Pancreas (tissue), 10 donors: ENCODE measurements around the gene AK8. TPM values are rescaled to one million over a fixed set of nuclear protein-coding genes. Genes with fewer than 3 reads are reported as not detected.

Experiments
- ATAC-seq, 4 donors: fragments of 200-7000 bp; cut with Tn5 transposase; one replicate each; pipeline versions ENCODE4 v1.8.0 to v1.9.1; 2020; ENCODE audit warnings: mild to moderate bottlenecking in 4 of 4, moderate library complexity in 4 of 4
- DNase-seq, 6 donors: peaks; one replicate each; pipeline ENCODE4 v3.0.0-alpha.2; 2020
- FAIRE-seq: peaks from 2 replicates; lab custom pipeline; 2012; peaks lifted over from hg19 to GRCh38; lab: Jason Lieb, UNC
- H3K27ac ChIP-seq, 4 donors: fragments of 200-600 bp; sonication (generic); 1 replicate in 3 of 4; 2 replicates in 1 of 4; pipeline versions ENCODE4 v1.5.0 to v1.8.0; 2020
- H3K27me3 ChIP-seq, 4 donors: fragments of 200-600 bp; one replicate each; pipeline ENCODE4 v1.8.0; 2021
- H3K36me3 ChIP-seq, 3 donors: fragments of 200-600 bp; sonication (generic) in 1 of 3; one replicate each; pipeline versions ENCODE4 v1.5.0 to v1.8.0; 2020 to 2021
- H3K4me1 ChIP-seq, 3 donors: fragments of 200-600 bp; one replicate each; pipeline ENCODE4 v1.8.0; 2021
- H3K4me3 ChIP-seq, 4 donors: fragments of 200-600 bp; sonication (generic) in 2 of 4; one replicate each; pipeline versions ENCODE4 v1.5.0 to v1.8.0; 2020 to 2021
- H3K9me3 ChIP-seq, 4 donors: fragments of 200-600 bp; one replicate each; pipeline ENCODE4 v1.8.0; 2021
- WGBS, 2 donors: extraction: QIAGEN DNeasy Blood & Tissue Kit; methylation state at CpG; one replicate each; pipeline ENCODE4 v1.1.7; 2013; 5-methylcytosine and 5-hydroxymethylcytosine counted together
- intact Hi-C, 3 donors: fragments of 100-400 bp; cut with DNase I; formaldehyde crosslinking; loops; one replicate each; pipeline versions ENCODE4 v1.11.1 to v1.14.2; 2022
- polyA plus RNA-seq, 2 donors: library from polyadenylated mRNA; stranded (reverse); fragments of 200-250 nt; gene quantifications; one replicate each; pipeline ENCODE4 v1.2.3, GENCODE V29; 2013
- total RNA-seq, 6 donors: library from RNA; stranded (reverse); fragmentation: NEBNext Ultra II Directional in 4 of 6; extraction: Animal tissue kit (Norgen Biotek cat#: 25700) in 4 of 6; gene quantifications; one replicate each; pipeline versions ENCODE4 v1.2.1 to v1.2.4, GENCODE V29; 2021 to 2023
- TF ChIP-seq, protein P1 (sequence below), 4 donors: fragments of 200-600 bp; sonication (generic) in 3 of 4; IDR thresholded peaks; one replicate each; pipeline versions ENCODE4 v1.5.0 to v1.8.0; 2021; ENCODE audit warnings: antibody characterized with exemption in 4 of 4
- donor health status: healthy with polysubstance abuse.
- donor health status: DM: no; HTN: no; CAD: no; lungs with moderate emphysema.
- donor health status: DM: no; HTN: no; CAD: no.
- donor health status: control.
- donor health status: control.
- donor health status: Bipolar disorder and iron deficiency.
- donor health status: DM: yes; HTN: yes; CAD: no.
- donor health status: DM: no; HTN: no; CAD: no.
- donor health status: DM: no; HTN: no; CAD: no.
- donor health status: DM: yes; HTN: yes; CAD: no.

The AK8 gene, protein sequence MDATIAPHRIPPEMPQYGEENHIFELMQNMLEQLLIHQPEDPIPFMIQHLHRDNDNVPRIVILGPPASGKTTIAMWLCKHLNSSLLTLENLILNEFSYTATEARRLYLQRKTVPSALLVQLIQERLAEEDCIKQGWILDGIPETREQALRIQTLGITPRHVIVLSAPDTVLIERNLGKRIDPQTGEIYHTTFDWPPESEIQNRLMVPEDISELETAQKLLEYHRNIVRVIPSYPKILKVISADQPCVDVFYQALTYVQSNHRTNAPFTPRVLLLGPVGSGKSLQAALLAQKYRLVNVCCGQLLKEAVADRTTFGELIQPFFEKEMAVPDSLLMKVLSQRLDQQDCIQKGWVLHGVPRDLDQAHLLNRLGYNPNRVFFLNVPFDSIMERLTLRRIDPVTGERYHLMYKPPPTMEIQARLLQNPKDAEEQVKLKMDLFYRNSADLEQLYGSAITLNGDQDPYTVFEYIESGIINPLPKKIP
- total RNA-seq (under 1 TPM; 0.19 to 0.83 (median 0.67) TPM), polyA plus RNA-seq (1 to 10 TPM in 1 of 2 donors, under 1 TPM in 1; 0.53 to 1.0 TPM)

DNA sequence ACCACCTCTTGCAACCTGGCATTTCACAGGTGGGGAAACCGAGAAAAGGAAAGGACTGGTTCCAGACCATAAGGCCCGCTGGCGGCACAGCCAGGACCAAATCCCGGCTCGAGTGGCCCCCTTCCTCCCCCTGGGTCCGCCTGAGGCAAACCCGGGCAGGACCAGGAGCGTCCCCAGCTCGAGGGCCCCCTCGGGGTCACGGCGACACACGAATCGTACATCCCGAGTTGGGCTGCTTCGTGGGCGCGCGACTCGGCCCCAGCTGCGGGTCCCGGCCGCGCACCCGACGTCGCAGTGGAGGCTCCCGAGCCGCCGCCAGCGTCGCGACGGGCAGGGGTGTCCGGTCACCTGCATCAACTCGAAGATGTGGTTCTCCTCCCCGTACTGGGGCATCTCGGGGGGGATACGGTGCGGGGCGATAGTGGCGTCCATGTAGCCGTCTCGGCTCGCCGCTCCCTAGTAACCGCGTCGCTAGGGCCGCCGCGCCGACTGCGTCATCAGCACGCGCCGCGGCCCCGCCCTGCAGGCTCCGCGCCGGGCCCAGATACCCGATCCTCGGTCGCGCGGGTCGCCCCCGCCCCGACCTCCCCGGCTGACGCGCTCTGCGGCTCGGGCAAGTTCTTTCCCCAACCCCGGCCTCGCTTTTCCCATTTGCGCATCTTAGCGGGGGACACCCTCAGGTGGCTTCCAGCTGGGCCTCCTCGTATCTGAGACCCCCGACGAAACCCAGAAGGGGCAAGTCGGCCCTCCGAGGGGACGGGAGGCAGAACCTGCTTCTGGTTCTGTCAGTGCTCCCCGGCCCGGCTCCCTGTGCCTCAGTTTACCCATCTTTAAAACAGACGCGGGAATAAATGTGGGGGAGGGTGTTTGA lies at the start of gene AK8:
Gene AK8, minus strand, starts transcription at position 461 of the 871 bp plus-strand sequence. Its CDS starts 29 bp downstream, at position 432.
- peak; percentile 93 to 96 (median 95) for ATAC-seq
- FAIRE-seq: no peak
- Histone ChIP-seq H3K4me1 (peaks cover 0 to 4% (median 0%) of the 10 kb centered on the region in 3 donors), H3K4me3 (peak within 1 kb of the TSS; percentile 54 to 99 (median 76)), H3K27ac (peak within 1 kb of the TSS in 3 of 4 donors; percentile 27 to 51 (median 38)), H3K36me3 (no peaks in the 10 kb centered on the region), H3K27me3 (no peaks in the 10 kb centered on the region), H3K9me3 (no peaks in the 10 kb centered on the region)
- TF ChIP-seq, protein P1, sequence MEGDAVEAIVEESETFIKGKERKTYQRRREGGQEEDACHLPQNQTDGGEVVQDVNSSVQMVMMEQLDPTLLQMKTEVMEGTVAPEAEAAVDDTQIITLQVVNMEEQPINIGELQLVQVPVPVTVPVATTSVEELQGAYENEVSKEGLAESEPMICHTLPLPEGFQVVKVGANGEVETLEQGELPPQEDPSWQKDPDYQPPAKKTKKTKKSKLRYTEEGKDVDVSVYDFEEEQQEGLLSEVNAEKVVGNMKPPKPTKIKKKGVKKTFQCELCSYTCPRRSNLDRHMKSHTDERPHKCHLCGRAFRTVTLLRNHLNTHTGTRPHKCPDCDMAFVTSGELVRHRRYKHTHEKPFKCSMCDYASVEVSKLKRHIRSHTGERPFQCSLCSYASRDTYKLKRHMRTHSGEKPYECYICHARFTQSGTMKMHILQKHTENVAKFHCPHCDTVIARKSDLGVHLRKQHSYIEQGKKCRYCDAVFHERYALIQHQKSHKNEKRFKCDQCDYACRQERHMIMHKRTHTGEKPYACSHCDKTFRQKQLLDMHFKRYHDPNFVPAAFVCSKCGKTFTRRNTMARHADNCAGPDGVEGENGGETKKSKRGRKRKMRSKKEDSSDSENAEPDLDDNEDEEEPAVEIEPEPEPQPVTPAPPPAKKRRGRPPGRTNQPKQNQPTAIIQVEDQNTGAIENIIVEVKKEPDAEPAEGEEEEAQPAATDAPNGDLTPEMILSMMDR (IDR thresholded peaks at IDR 0.05): no peak
- WGBS, 2 donors: 0 to 1% methylated on average over 88 to 89 of the region's 89 CpGs
- peak; percentile 34 to 91 (median 78) for DNase-seq
- intact Hi-C loops: no loop called here

DNA sequence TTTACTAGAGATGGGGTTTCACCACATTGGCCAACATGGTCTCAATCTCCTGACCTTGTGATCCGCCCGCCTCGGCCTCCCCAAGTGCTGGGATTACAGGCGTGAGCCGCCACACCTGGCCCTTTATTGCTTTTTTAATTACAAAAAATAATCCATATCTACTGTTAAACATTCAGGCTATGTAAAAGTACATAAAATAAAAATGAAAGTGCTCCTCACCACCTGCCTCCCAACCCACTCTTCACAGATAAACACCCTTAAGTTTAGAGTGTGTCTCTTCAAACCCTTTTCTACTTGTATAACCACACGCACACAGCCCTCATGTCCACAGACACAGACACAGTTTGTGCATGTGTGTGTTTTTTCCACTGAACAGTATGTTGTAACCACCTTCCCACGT lies 49.6 kb upstream of the AK8 start:
- intact Hi-C loops: no loop called here
- peaks cover 0 to 3% (median 0%) of the 10 kb centered on the region in 3 donors for H3K4me1 ChIP-seq
- H3K27me3 ChIP-seq: no peaks in the 10 kb centered on the region
- no peak for ATAC-seq
- H3K9me3 ChIP-seq: no peaks in the 10 kb centered on the region
- no peak overlapping the region for H3K27ac ChIP-seq
- peaks cover 0 to 36% (median 5%) of the 10 kb centered on the region in 3 donors for H3K36me3 ChIP-seq
- no peak overlapping the region for H3K4me3 ChIP-seq
- 81 to 95% methylated on average over 7 of the region's 7 CpGs for WGBS, 2 donors
- TF ChIP-seq, protein P1 (IDR thresholded peaks at IDR 0.05): no peak
- no peak for FAIRE-seq
- no peak for DNase-seq

DNA sequence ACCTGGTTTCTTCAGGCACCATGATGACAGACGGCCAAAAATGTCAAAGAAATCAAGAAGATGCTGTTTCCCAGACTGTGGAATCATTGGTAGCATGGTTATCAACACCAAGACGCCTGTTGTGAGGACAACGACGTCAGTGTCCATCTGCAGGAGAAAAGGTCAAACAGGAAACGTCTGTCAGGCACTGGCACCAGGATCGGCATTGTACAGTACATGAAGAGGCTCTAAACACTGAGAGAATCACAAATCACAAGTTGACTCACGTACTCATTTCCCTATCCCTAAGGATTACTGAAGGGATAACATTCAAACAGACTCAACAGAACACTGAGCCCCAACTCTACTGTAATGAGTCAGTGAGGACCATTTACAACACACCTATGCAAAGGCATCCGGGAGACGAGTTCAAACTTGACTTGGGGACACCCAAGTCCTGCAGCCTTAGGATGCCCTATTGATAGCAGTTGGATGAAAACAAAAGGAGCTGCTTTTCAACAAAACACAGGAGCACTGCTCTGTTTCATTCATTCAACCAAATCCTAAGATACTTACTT lies 45.3 kb upstream of the AK8 start:
- Histone ChIP-seq H3K27ac (no peak overlapping the region), H3K4me1 (peaks cover 0 to 3% (median 0%) of the 10 kb centered on the region in 3 donors), H3K9me3 (no peaks in the 10 kb centered on the region), H3K4me3 (no peak overlapping the region), H3K36me3 (peaks cover 0 to 68% (median 29%) of the 10 kb centered on the region in 3 donors), H3K27me3 (no peaks in the 10 kb centered on the region)
- no peak for ATAC-seq
- intact Hi-C loops: no loop called here
- 87 to 89% methylated on average over 9 of the region's 9 CpGs for WGBS, 2 donors
- no peak for DNase-seq
- FAIRE-seq: no peak
- TF ChIP-seq, protein P1 (IDR thresholded peaks at IDR 0.05): no peak

DNA sequence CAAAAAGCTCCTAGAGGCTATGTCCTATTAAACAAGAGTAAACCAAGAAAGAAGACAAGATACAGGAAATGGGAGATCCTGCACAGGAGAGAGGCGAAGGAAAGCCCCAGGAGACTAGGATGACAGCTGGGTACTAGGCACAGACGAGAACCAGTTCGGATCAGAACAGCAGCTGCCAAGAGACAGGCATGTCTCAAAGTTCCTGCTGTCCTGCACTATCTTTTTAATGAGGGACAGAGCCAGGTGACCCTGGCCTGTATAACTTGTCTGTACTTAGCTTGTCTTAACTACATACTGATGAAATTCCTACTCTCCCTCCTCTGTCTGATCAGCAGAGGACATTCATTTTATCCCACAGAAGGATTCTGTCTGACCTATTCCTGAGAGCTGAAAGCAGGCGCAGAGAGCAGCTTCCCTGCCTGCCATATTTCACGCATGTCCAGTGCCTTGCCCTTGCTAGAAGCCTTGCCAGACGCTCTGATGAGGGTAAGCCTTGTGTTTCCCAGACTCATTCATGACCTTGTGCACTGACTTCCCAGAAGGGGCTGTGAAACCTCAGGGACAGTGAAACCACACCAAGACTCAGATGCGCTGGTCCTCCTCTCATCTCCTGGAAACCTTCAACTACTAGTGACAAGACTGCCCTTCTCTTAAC lies 41.7 kb upstream of the AK8 start:
- Histone ChIP-seq H3K9me3 (no peaks in the 10 kb centered on the region), H3K4me3 (no peak overlapping the region), H3K27me3 (no peaks in the 10 kb centered on the region), H3K27ac (no peak overlapping the region), H3K4me1 (peaks cover 0 to under 1% (median 0%) of the 10 kb centered on the region in 3 donors), H3K36me3 (peaks cover 0 to 47% (median 24%) of the 10 kb centered on the region in 3 donors)
- intact Hi-C loops: no loop called here
- 94 to 96% methylated on average over 7 of the region's 7 CpGs for WGBS, 2 donors
- FAIRE-seq (no peak), DNase-seq (no peak), ATAC-seq (no peak)
- TF ChIP-seq, protein P1 (IDR thresholded peaks at IDR 0.05): no peak
